ACC112 (cell line): ENCODE data around the gene PLXNC1.

Source experiments
- H2AFZ ChIP-seq: fragments of 200-600 bp; sonication (generic); one replicate; pipeline ENCODE4 v1.6.0; 2017; ENCODE audit warnings: antibody characterized with exemption, low read length; ENCODE audit not compliant: unreplicated experiment
- H3K27ac ChIP-seq: fragments of 200-600 bp; sonication (generic); 2 replicates; pipeline ENCODE4 v1.5.1; 2014; ENCODE audit warnings: low read depth, mild to moderate bottlenecking, antibody characterized with exemption, low read length, moderate library complexity
- H3K27me3 ChIP-seq: fragments of 200-600 bp; sonication (generic); 2 replicates; pipeline ENCODE4 v1.6.1; 2014; ENCODE audit warnings: mild to moderate bottlenecking, antibody characterized with exemption, low read length, moderate library complexity, mixed read lengths; ENCODE audit not compliant: insufficient read depth
- H3K36me3 ChIP-seq: fragments of 200-600 bp; sonication (generic); 2 replicates; pipeline ENCODE4 v1.6.1; 2016; ENCODE audit warnings: mild to moderate bottlenecking, antibody characterized with exemption, low read length, moderate library complexity, mixed read lengths; ENCODE audit not compliant: insufficient read depth
- H3K4me1 ChIP-seq: fragments of 200-600 bp; sonication (generic); one replicate; pipeline ENCODE4 v1.6.1; 2016; ENCODE audit warnings: low read length, mixed read lengths; ENCODE audit not compliant: insufficient read depth, unreplicated experiment, control insufficient read depth
- H3K4me3 ChIP-seq: fragments of 200-600 bp; sonication (generic); 2 replicates; pipeline ENCODE4 v1.5.1; 2014; ENCODE audit warnings: mild to moderate bottlenecking, low read depth, low read length
- H3K79me2 ChIP-seq: fragments of 200-600 bp; sonication (generic); one replicate; pipeline ENCODE4 v1.6.0; 2016; ENCODE audit warnings: low read length; ENCODE audit not compliant: control insufficient read depth, unreplicated experiment, insufficient read depth

The PLXNC1 gene

GRCh38 chr12:94239332-94239993, 91.1 kb downstream of the PLXNC1 start:
- H3K4me3 ChIP-seq: no peak overlapping the region
- H3K4me1 ChIP-seq: no peaks in the 10 kb centered on the region
- peaks cover 67% of the 10 kb centered on the region for H3K27me3 ChIP-seq
- no peak overlapping the region for H2AFZ ChIP-seq
- H3K36me3 ChIP-seq: no peaks in the 10 kb centered on the region
- no peak overlapping the region for H3K27ac ChIP-seq
- H3K79me2 ChIP-seq: no peaks in the 10 kb centered on the region

GRCh38 chr12:94240171-94240570, 91.8 kb downstream of the PLXNC1 start:
- Histone ChIP-seq H3K27me3 (peaks cover 67% of the 10 kb centered on the region), H3K4me1 (no peaks in the 10 kb centered on the region), H3K27ac (no peak overlapping the region), H3K36me3 (no peaks in the 10 kb centered on the region), H3K79me2 (no peaks in the 10 kb centered on the region), H3K4me3 (no peak overlapping the region), H2AFZ (no peak overlapping the region)

GRCh38 chr12:94242901-94243300, 94.5 kb downstream of the PLXNC1 start:
- Histone ChIP-seq H3K4me3 (no peak overlapping the region), H3K27me3 (peaks cover 56% of the 10 kb centered on the region), H3K79me2 (no peaks in the 10 kb centered on the region), H3K4me1 (no peaks in the 10 kb centered on the region), H3K27ac (no peak overlapping the region), H2AFZ (no peak overlapping the region), H3K36me3 (no peaks in the 10 kb centered on the region)

GRCh38 chr12:94244165-94245133, 96.1 kb downstream of the PLXNC1 start:
- Histone ChIP-seq H3K4me3 (no peak overlapping the region), H3K4me1 (no peaks in the 10 kb centered on the region), H3K79me2 (no peaks in the 10 kb centered on the region), H3K36me3 (no peaks in the 10 kb centered on the region), H3K27ac (no peak overlapping the region), H3K27me3 (peaks cover 48% of the 10 kb centered on the region), H2AFZ (no peak overlapping the region)

GRCh38 chr12:94245631-94246383, 97.4 kb downstream of the PLXNC1 start:
- Histone ChIP-seq H2AFZ (no peak overlapping the region), H3K36me3 (no peaks in the 10 kb centered on the region), H3K27ac (no peak overlapping the region), H3K27me3 (peaks cover 40% of the 10 kb centered on the region), H3K4me3 (no peak overlapping the region), H3K4me1 (no peaks in the 10 kb centered on the region), H3K79me2 (no peaks in the 10 kb centered on the region)

- Histone ChIP-seq H3K4me3 (no peak overlapping the region), H3K79me2 (no peaks in the 10 kb centered on the region), H3K27me3 (peaks cover 32% of the 10 kb centered on the region), H3K36me3 (no peaks in the 10 kb centered on the region), H3K27ac (no peak overlapping the region), H2AFZ (no peak overlapping the region), H3K4me1 (no peaks in the 10 kb centered on the region)
Observed at GRCh38 chr12:94247246-94247645, 98.9 kb downstream of the PLXNC1 start.

GRCh38 chr12:94248582-94248981, 100.2 kb downstream of the PLXNC1 start:
- H3K79me2 ChIP-seq: no peaks in the 10 kb centered on the region
- no peak overlapping the region for H3K27ac ChIP-seq
- peaks cover 32% of the 10 kb centered on the region for H3K27me3 ChIP-seq
- no peaks in the 10 kb centered on the region for H3K4me1 ChIP-seq
- H2AFZ ChIP-seq: no peak overlapping the region
- H3K4me3 ChIP-seq: no peak overlapping the region
- H3K36me3 ChIP-seq: no peaks in the 10 kb centered on the region

GRCh38 chr12:94250130-94250529, 101.8 kb downstream of the PLXNC1 start:
- Histone ChIP-seq H2AFZ (no peak overlapping the region), H3K27me3 (peaks cover 29% of the 10 kb centered on the region; the same call in 1 of the 2 replicates), H3K4me1 (no peaks in the 10 kb centered on the region), H3K79me2 (no peaks in the 10 kb centered on the region), H3K36me3 (no peaks in the 10 kb centered on the region), H3K27ac (no peak overlapping the region), H3K4me3 (no peak overlapping the region)

GRCh38 chr12:94254270-94254669, 105.9 kb downstream of the PLXNC1 start:
- no peaks in the 10 kb centered on the region for H3K79me2 ChIP-seq
- no peaks in the 10 kb centered on the region for H3K4me1 ChIP-seq
- H3K27me3 ChIP-seq: peaks cover 8% of the 10 kb centered on the region; the same call in 1 of the 2 replicates
- no peak overlapping the region for H3K27ac ChIP-seq
- H2AFZ ChIP-seq: no peak overlapping the region
- H3K36me3 ChIP-seq: no peaks in the 10 kb centered on the region
- no peak overlapping the region for H3K4me3 ChIP-seq

GRCh38 chr12:94255006-94255405, 106.6 kb downstream of the PLXNC1 start:
- Histone ChIP-seq H3K36me3 (no peaks in the 10 kb centered on the region), H3K27me3 (peaks cover 8% of the 10 kb centered on the region; the same call in 1 of the 2 replicates), H2AFZ (no peak overlapping the region), H3K27ac (no peak overlapping the region), H3K4me3 (no peak overlapping the region), H3K4me1 (no peaks in the 10 kb centered on the region), H3K79me2 (no peaks in the 10 kb centered on the region)
